HG02938 (cell line): ENCODE results near the gene KCNJ6.
A peak's percentile ranks its signal among the peaks of the same experiment; 100 is the strongest.

Source experiments
- ATAC-seq: cut with Tn5 transposase; IDR thresholded peaks from one replicate; pipeline ENCODE4 v1.9.1; 2021; ENCODE audit warnings: mild to moderate bottlenecking, moderate library complexity; ENCODE audit not compliant: unreplicated experiment

Gene KCNJ6

GRCh38 chr21:37868446-37869295 is 47.6 kb downstream of the KCNJ6 start:
- ATAC-seq, result no peak

- ATAC-seq, result no peak
These were observed 50.2 kb downstream of the KCNJ6 start for GRCh38 chr21:37866027-37866426.

GRCh38 chr21:37865156-37865555 is 51.1 kb downstream of the KCNJ6 start:
- no peak for ATAC-seq

- ATAC-seq, result no peak
These were observed 52.4 kb downstream of the KCNJ6 start for GRCh38 chr21:37863842-37864241.

- ATAC-seq, result peak; percentile 63
These were observed 53.7 kb downstream of the KCNJ6 start for GRCh38 chr21:37862536-37862935.

GRCh38 chr21:37861561-37861960 is 54.7 kb downstream of the KCNJ6 start:
- ATAC-seq, result no peak

- ATAC-seq, result no peak
These were observed 55.8 kb downstream of the KCNJ6 start for GRCh38 chr21:37860416-37860815.

- ATAC-seq, result no peak
These were observed 60.3 kb downstream of the KCNJ6 start for GRCh38 chr21:37855647-37856625.

- ATAC-seq, result no peak
These were observed 61.0 kb downstream of the KCNJ6 start for GRCh38 chr21:37855271-37855646.

- no peak for ATAC-seq
These were observed 66.7 kb downstream of the KCNJ6 start for GRCh38 chr21:37849506-37850102.

GRCh38 chr21:37848721-37849490 is 67.4 kb downstream of the KCNJ6 start:
- no peak for ATAC-seq

GRCh38 chr21:37845535-37845934 is 70.7 kb downstream of the KCNJ6 start:
- ATAC-seq, result no peak

- no peak for ATAC-seq
These were observed 73.1 kb downstream of the KCNJ6 start for GRCh38 chr21:37843191-37843590.

- no peak for ATAC-seq
These were observed 73.9 kb downstream of the KCNJ6 start for GRCh38 chr21:37842163-37842919.

GRCh38 chr21:37837381-37837780 is 78.9 kb downstream of the KCNJ6 start:
- no peak for ATAC-seq

GRCh38 chr21:37835481-37835880 is 80.8 kb downstream of the KCNJ6 start:
- no peak for ATAC-seq

GRCh38 chr21:37833301-37833700 is 83.0 kb downstream of the KCNJ6 start:
- ATAC-seq, result no peak

GRCh38 chr21:37829447-37829846 is 86.8 kb downstream of the KCNJ6 start:
- ATAC-seq, result no peak

GRCh38 chr21:37828991-37829390 is 87.3 kb downstream of the KCNJ6 start:
- no peak for ATAC-seq

- ATAC-seq, result no peak
These were observed 87.7 kb downstream of the KCNJ6 start for GRCh38 chr21:37828556-37828955.
